Germinal center (tissue), 1 donor: ENCODE data around the gene ASAP3.

Experiments used
- DNase-seq: peaks from one replicate; pipeline ENCODE4 v3.0.0; 2012; ENCODE audit warnings: mixed read lengths, low spot score

ASAP3 gene

DNA sequence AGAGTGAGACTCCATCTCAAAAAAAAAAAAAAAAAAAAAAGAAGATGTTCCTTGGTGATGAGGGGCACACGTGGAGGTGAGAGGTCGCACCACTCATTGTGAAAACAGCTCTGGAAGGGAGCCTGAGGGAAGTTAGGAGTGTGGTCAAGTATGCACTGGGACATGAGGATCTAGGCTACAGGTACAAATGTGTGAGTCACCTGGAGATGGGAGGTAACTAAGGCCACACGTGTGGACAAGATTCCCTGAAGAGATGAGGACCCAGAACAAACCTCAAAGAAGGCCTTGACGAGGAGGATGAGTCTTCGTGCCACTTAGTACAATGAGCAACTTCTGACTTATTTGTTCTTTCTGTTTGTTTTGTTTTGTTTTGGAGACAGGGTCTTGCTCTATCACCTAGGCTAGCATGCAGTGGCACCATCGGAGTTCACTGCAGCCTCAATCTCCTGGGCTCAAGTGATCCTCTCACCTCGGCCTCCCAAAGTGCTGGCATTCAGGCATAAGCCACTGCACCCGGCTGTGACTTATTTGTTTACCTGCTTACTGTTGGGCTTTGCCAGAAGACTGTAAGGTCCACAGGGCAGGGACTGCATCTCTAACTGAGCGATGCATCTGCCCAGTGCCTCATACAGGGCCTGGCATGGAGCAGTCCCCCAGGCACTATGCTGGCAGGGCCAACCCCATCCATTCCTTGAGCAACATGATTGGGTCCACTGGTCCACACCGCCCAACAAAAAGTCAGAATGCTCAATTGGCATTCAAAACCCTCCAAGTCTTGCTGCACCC is 6.4 kb downstream of the ASAP3 start:
- DNase-seq: no peak

DNA sequence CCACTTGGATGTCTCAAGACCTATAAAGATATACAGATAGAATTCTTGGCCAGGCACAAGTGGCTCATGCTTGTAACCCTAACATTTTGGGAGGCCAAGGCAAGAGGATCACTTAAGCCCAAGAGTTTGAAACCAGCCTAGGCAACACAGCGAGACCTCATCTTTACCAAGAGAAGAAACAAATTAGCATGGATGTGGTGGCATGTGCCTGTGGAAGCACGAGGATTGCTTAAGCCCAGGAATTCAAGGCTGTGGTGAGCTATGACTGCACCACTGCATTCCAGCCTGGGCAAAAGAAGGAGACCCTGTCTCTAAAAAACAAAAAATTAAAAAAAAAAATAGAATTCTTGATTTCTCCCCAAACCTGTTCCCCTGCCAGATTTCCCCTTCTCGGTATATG is 8.3 kb downstream of the ASAP3 start:
- DNase-seq: no peak

DNA sequence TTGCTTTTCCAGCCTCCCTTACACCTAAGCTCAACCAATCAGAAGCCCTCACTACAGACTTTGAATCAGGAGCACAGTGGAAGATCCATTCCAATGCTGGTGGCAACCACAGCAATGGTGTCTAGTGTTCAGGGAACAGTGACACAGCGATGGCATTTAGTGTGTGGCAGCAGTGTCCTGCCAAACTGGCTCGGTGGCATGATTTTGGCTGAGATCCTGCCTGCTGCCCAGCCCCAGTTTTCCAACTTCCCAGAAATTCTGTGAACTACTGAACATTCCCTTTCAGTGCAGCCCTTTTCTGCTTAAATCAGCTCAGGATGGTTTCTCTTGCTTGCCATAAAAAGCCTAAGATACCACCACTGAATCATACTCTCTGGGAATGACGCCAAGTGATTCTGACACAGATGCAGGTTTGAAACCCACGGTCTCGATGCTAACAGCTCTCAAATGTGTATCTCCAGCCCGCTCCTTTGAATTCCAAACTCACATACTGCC is 8.8 kb downstream of the ASAP3 start:
- no peak for DNase-seq

- no peak for DNase-seq
Measured at GRCh38 chr1:23473037-23473800, 10.8 kb downstream of the ASAP3 start.

GRCh38 chr1:23472351-23473036 is 11.5 kb downstream of the ASAP3 start:
- DNase-seq: no peak

DNA sequence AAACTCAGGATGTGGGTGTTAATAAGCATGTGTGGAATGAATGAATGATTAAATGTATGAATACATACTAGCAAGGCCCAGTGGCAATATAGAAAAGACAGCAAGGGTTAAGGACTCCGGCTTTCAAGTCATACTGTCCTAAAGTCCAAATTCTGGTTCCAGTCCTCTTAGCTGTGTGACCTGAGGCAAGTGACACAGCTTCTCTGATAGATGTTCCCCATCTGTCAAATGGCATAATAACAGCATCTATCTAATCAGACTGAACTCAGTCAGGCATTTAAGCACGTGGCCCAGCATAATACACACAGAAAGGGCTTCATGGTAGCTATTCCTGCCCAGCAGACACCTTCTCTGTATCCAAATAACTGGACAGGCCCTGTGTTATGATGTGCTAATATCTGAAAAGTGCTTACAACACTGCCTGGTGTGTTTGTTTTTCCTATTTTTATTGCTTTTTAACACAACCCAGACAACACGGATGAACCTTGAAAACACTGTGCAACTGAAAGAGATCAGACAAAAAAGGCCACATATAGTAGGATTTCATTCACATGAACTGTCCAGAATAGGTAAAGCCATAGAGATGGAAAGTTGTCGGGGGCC is 12.4 kb downstream of the ASAP3 start:
- DNase-seq: no peak

DNA sequence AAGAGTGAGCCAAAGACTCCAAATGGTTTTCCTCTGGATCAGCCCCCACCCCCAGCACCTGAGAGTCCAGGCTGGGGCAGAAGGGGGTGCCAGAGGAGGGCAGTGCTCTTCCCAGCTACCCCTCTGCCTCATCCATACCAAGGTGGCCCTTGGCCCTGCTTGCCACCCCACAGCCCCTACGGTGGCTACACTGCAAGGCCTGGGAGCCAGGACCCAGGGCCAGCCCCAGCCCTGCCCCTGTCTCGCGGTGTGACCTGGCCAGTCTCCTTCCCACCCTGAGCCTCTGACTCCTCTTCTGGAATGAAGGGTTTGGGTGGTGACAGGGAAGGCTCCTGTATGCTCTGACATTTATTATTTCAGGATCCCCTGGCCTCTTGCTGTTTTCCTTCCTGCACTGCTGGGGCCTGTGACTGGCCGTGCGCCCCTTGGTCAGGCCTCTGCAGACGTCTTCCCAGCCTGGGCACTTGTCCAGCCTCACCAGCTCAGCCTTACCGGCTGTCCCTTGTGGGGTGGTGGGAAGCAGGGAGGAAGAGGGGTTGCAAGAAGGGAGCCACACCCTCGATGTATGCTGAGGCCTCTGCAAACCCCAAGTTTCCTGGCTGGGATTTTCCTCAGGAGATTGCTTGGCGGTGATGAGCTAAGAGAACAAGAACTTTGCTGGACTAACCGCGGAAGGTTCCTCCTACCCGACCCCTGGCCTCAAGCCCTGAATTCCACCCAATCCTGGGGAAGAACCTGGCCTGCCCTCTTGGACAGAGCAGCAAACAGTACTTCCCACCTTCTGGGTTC is 13.5 kb downstream of the ASAP3 start:
- DNase-seq: no peak

GRCh38 chr1:23469372-23469982 is 14.5 kb downstream of the ASAP3 start:
- no peak for DNase-seq

- no peak for DNase-seq
Measured at GRCh38 chr1:23466423-23466989, 17.5 kb downstream of the ASAP3 start.

- DNase-seq: no peak
Measured at GRCh38 chr1:23463286-23463685, 20.7 kb downstream of the ASAP3 start.

- no peak for DNase-seq
Measured at GRCh38 chr1:23462766-23463165, 21.2 kb downstream of the ASAP3 start.

DNA sequence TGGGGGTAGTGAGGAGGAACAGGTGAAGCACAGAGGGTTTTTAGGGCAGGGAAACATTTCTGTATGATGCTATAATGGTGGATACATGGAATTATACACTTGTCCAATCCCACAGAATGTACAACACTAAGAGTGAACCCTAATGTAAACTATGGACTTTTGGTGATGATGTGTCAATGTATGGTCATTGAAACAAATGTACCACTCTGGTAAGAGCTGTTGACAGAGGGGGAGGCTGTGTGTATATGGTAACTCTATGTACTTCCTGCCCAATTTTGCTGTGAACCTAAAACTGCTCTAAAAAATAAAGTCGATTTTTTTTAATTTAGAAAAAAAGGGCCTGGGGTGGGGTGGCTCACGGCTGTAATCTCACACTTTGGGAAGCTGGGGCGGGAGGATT is 22.9 kb downstream of the ASAP3 start:
- no peak for DNase-seq

DNA sequence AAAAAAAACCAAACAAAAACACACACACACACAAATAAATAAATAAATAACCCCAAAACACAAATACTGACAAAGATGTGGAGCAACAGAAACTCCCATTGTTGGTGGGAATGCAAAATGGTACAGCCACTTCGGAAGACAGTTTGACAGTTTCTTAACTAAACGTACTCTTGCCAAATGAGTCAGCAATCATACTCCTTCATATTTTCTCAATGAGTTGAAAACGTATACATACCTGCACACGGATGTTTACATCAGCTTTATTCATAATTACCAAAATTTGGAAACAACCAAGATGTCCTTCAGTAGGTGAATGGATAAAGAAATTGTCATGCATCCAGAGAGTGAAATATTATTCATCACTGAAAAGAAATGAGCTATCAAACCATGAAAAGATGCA is 23.5 kb downstream of the ASAP3 start:
- DNase-seq: no peak

- no peak for DNase-seq
Measured at GRCh38 chr1:23459338-23459757, 24.6 kb downstream of the ASAP3 start.

DNA sequence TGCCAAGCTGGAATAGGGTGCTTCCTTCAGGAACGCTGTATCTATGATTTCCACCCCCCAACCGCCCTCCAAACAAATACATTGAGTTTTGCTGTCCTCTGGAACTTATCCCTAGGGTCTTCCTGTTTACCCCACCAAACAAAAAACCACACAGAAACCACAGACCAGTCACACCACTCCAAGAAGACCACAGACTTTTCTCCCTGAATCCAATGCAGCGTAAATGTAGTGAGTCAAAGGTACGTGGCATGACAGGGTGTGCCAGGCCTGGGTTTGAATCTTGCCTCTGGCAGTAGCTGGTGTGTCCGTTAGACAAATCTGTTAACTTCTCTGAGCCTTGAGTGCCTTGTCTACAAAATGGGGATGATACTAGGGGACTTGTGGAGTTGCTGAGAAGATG is 27.8 kb downstream of the ASAP3 start:
- no peak for DNase-seq

- no peak for DNase-seq
Measured at GRCh38 chr1:23453455-23454000, 30.5 kb downstream of the ASAP3 start.

- no peak for DNase-seq
Measured at GRCh38 chr1:23452011-23452411, 32.0 kb downstream of the ASAP3 start.

DNA sequence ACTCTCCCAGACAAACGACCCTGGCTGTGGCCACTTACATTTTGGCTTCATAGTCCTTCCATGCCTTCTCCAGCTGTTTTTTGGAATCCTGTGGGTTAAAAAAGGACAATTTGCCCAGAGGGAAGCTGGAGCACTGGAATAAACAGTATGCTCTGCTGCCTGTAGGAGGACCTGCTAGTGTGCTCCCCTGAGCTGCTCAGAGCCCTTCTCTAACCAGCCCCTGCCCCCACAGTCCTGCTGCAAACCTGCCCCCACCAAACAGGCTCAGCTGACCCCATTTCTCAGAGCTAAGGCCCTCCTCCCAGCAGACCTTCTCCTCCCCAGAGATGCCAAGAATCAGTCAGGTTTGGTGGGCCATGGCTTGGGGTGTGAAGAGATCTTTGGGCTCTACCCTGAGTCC is 32.5 kb downstream of the ASAP3 start:
- no peak for DNase-seq

- DNase-seq: no peak
Measured at GRCh38 chr1:23450894-23451293, 33.1 kb downstream of the ASAP3 start.

DNA sequence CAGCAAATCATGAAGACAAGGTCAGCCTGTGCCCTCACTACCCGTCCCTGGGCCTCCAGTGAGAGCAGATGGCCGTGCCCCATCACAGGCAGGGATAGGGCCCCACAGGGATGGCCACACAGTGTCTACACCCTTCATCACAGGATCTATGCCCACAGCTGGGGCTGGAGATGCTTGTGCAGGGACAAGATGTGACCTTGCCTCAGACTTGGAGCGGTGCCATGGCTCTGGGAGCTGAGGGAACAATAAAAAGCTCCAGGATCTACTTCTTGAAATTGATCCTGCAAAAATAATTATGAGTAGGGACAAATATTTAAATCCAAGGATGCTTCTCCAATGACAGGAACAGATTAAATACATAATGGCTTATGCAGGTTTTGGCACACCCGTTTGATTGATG is 34.0 kb downstream of the ASAP3 start:
- no peak for DNase-seq
